Liver (tissue), 9 donors: ENCODE results near the gene PPP4R2. TPM values are rescaled to one million over a fixed set of nuclear protein-coding genes. Genes with fewer than 3 reads are reported as not detected.

Experiments used
- DNase-seq: peaks from one replicate; pipeline ENCODE4 v3.0.0-alpha.2; 2017; ENCODE audit warnings: low spot score
- H3K27ac ChIP-seq, 2 donors: one replicate each; pipeline ENCODE4 v1.7.0; 2013; ENCODE audit warnings: inconsistent platforms in 2 of 2, low read length in 2 of 2, control low read depth in 1 of 2, low read depth in 1 of 2, mild to moderate bottlenecking in 1 of 2
- H3K27me3 ChIP-seq, 4 donors: one replicate each; pipeline versions ENCODE4 v1.6.1 to v1.7.0; 2013; ENCODE audit warnings: low read length in 3 of 4, inconsistent platforms in 1 of 4, mild to moderate bottlenecking in 1 of 4, moderate library complexity in 1 of 4; ENCODE audit not compliant: control insufficient read depth in 4 of 4, insufficient read depth in 4 of 4
- H3K36me3 ChIP-seq, 4 donors: one replicate each; pipeline versions ENCODE4 v1.6.1 to v1.7.0; 2013; ENCODE audit warnings: low read length in 3 of 4, mild to moderate bottlenecking in 3 of 4, low read depth in 1 of 4, moderate library complexity in 1 of 4; ENCODE audit not compliant: control insufficient read depth in 4 of 4, insufficient read depth in 3 of 4
- H3K4me1 ChIP-seq, 4 donors: one replicate each; pipeline versions ENCODE4 v1.6.1 to v1.7.0; 2013; ENCODE audit warnings: low read length in 3 of 4, mild to moderate bottlenecking in 3 of 4, moderate library complexity in 1 of 4; ENCODE audit not compliant: control insufficient read depth in 4 of 4, insufficient read depth in 4 of 4
- H3K4me3 ChIP-seq, 3 donors: one replicate each; pipeline versions ENCODE4 v1.6.1 to v1.7.0; 2013; ENCODE audit warnings: low read length in 3 of 3, control low read depth in 1 of 3, low read depth in 1 of 3, mild to moderate bottlenecking in 1 of 3
- H3K9ac ChIP-seq, 2 donors: one replicate each; pipeline ENCODE4 v1.7.0; 2013; ENCODE audit warnings: low read length in 2 of 2, mild to moderate bottlenecking in 2 of 2, moderate library complexity in 2 of 2, control low read depth in 1 of 2, low read depth in 1 of 2
- H3K9me3 ChIP-seq, 4 donors: one replicate each; pipeline versions ENCODE4 v1.6.1 to v1.7.0; 2013; ENCODE audit warnings: low read length in 3 of 4; ENCODE audit not compliant: control insufficient read depth in 4 of 4
- ATF3 ChIP-seq: IDR thresholded peaks from 2 replicates; pipeline ENCODE4 v1.6.1; 2016; ENCODE audit warnings: antibody characterized with exemption
- CTCF ChIP-seq: fragments of 150-350 bp; IDR thresholded peaks from 2 replicates; pipeline ENCODE4 v1.5.1; 2017; ENCODE audit warnings: improper control_type of control experiment, low read depth, low read length; ENCODE audit not compliant: missing input control
- FOXA1 ChIP-seq: IDR thresholded peaks from 2 replicates; pipeline ENCODE4 v1.6.1; 2016; ENCODE audit warnings: antibody characterized with exemption
- FOXA2 ChIP-seq: IDR thresholded peaks from 2 replicates; pipeline ENCODE4 v1.6.1; 2016; ENCODE audit warnings: antibody characterized with exemption
- GABPA ChIP-seq, 2 donors: IDR thresholded peaks in 1 of 2; conservative IDR thresholded peaks in 1 of 2; 2 replicates each; pipeline ENCODE4 v1.6.1; 2016; ENCODE audit warnings: antibody characterized with exemption in 2 of 2, mild to moderate bottlenecking in 1 of 2, moderate library complexity in 1 of 2
- HNF4G ChIP-seq: IDR thresholded peaks from 2 replicates; pipeline ENCODE4 v1.6.1; 2016; ENCODE audit warnings: antibody characterized with exemption
- JUND ChIP-seq, 2 donors: IDR thresholded peaks; 2 replicates each; pipeline ENCODE4 v1.6.1; 2016; ENCODE audit warnings: antibody characterized with exemption in 2 of 2
- MAX ChIP-seq: IDR thresholded peaks from 2 replicates; pipeline ENCODE4 v1.6.1; 2016; ENCODE audit warnings: antibody characterized with exemption
- RAD21 ChIP-seq, 2 donors: IDR thresholded peaks; 2 replicates each; pipeline ENCODE4 v1.6.1; 2016; ENCODE audit warnings: antibody characterized with exemption in 2 of 2, mild to moderate bottlenecking in 2 of 2
- REST ChIP-seq: IDR thresholded peaks from 2 replicates; pipeline ENCODE4 v1.6.1; 2016; ENCODE audit warnings: antibody characterized with exemption, mild to moderate bottlenecking
- RXRA ChIP-seq, 2 donors: IDR thresholded peaks; 2 replicates each; pipeline ENCODE4 v1.6.1; 2017 to 2018; ENCODE audit warnings: antibody characterized with exemption in 2 of 2, mild to moderate bottlenecking in 1 of 2
- SP1 ChIP-seq: IDR thresholded peaks from 2 replicates; pipeline ENCODE4 v1.6.1; 2018; ENCODE audit warnings: antibody characterized with exemption, mild to moderate bottlenecking
- TAF1 ChIP-seq: conservative IDR thresholded peaks from 2 replicates; pipeline ENCODE4 v1.6.1; 2016; ENCODE audit warnings: antibody characterized with exemption, mild to moderate bottlenecking
- YY1 ChIP-seq: IDR thresholded peaks from 2 replicates; pipeline ENCODE4 v1.6.1; 2016; ENCODE audit warnings: antibody characterized with exemption, mild to moderate bottlenecking
- ZBTB33 ChIP-seq: IDR thresholded peaks from 2 replicates; pipeline ENCODE4 v1.6.1; 2016; ENCODE audit warnings: antibody characterized with exemption
- WGBS: extraction: QIAGEN DNeasy Blood & Tissue Kit; methylation state at CpG from one replicate; pipeline ENCODE4 v1.1.7; 2013; 5-methylcytosine and 5-hydroxymethylcytosine counted together
- polyA plus RNA-seq, 2 donors: library from polyadenylated mRNA; stranded (reverse) in 1 of 2; unstranded in 1 of 2; fragments of 200-250 nt in 1 of 2; fragments of >200 nt in 1 of 2; fragmentation: Nextera tagmentation in 1 of 2; extraction: Ambion mirVana in 1 of 2; gene quantifications; one replicate each; pipeline versions ENCODE4 v1.2.1 to v1.2.3, GENCODE V29; 2013 to 2015
- total RNA-seq, 2 donors: library from RNA; depleted of rRNA; stranded (reverse); fragments of >200 nt; gene quantifications; one replicate each; pipeline ENCODE4 v1.2.3, GENCODE V29; 2014
- donor health status: healthy.
- donor health status: healthy.
- donor health status: healthy.
- donor health status: healthy.
- donor health status: healthy.

Gene PPP4R2
- total and polyA plus RNA-seq, 4 donors = 12.2 to 35.9 (median 33.7) TPM

- no peak for TF ChIP-seq ATF3
- TF ChIP-seq RAD21 (IDR thresholded peaks at IDR 0.05) = no peak
- no peak for TF ChIP-seq HNF4G
- TF ChIP-seq RXRA (IDR thresholded peaks at IDR 0.05) = no peak
- TF ChIP-seq MAX = no peak
- TF ChIP-seq JUND (IDR thresholded peaks at IDR 0.05) = no peak
- no peak for TF ChIP-seq FOXA1
- TF ChIP-seq GABPA (IDR thresholded peaks at IDR 0.05 in 1 of 2, conservative IDR thresholded peaks at IDR 0.05 in 1 of 2) = no peak
- TF ChIP-seq ZBTB33 = no peak
- Histone ChIP-seq H3K27me3 (no peaks in the 10 kb centered on the region), H3K36me3 (peaks cover 0 to 17% (median 6%) of the 10 kb centered on the region in 4 donors), H3K27ac (no peak overlapping the region), H3K9ac (no peak overlapping the region), H3K4me1 (peaks cover 0 to 9% (median 1%) of the 10 kb centered on the region in 4 donors), H3K4me3 (no peak overlapping the region), H3K9me3 (no peaks in the 10 kb centered on the region)
- WGBS = 80% methylated on average over 3 of the region's 3 CpGs
- no peak for DNase-seq
Measured at GRCh38 chr3:73009750-73010149, 13.1 kb downstream of the PPP4R2 start.

GRCh38 chr3:73010158-73010557 lies 13.5 kb downstream of the PPP4R2 start:
- Histone ChIP-seq H3K9ac (no peak overlapping the region), H3K4me3 (no peak overlapping the region), H3K36me3 (peaks cover 0 to 17% (median 6%) of the 10 kb centered on the region in 4 donors), H3K27me3 (no peaks in the 10 kb centered on the region), H3K27ac (no peak overlapping the region), H3K4me1 (peaks cover 0 to 9% (median 1%) of the 10 kb centered on the region in 4 donors), H3K9me3 (no peaks in the 10 kb centered on the region)
- no peak for DNase-seq
- TF ChIP-seq RXRA (IDR thresholded peaks at IDR 0.05) (no peak), HNF4G (no peak), CTCF (no peak), YY1 (no peak), FOXA2 (no peak)
- WGBS = 96% methylated on average over 6 of the region's 6 CpGs

GRCh38 chr3:73018298-73018697 lies 21.7 kb downstream of the PPP4R2 start:
- H3K4me1 ChIP-seq = peaks cover 5 to 16% (median 5%) of the 10 kb centered on the region in 4 donors
- TF ChIP-seq TAF1 (no peak), REST (no peak), RXRA (IDR thresholded peaks at IDR 0.05) (no peak), SP1 (no peak), JUND (IDR thresholded peaks at IDR 0.05) (no peak), ATF3 (no peak)
- no peak overlapping the region for H3K9ac ChIP-seq

More at GRCh38 chr3:73018298-73018697, 21.7 kb downstream of the PPP4R2 start:
- Histone ChIP-seq H3K36me3 (peaks cover 0 to 2% (median 0%) of the 10 kb centered on the region in 4 donors), H3K9me3 (no peaks in the 10 kb centered on the region), H3K4me3 (no peak overlapping the region), H3K27me3 (no peaks in the 10 kb centered on the region), H3K27ac (no peak overlapping the region)
- no peak for DNase-seq
- 94% methylated on average over 4 of the region's 4 CpGs for WGBS
